Activated CD8-positive, alpha-beta memory T cell treated with anti-CD3 and anti-CD28 coated beads for 1 hour (primary cell): ENCODE results near the gene TBC1D16.

Source experiments
- DNase-seq, 2 donors: peaks; one replicate each; pipeline ENCODE4 v3.0.0-alpha.2; 2020; ENCODE audit warnings: low read depth in 1 of 2; ENCODE audit errors: extremely low read depth in 1 of 2

Gene TBC1D16

DNA sequence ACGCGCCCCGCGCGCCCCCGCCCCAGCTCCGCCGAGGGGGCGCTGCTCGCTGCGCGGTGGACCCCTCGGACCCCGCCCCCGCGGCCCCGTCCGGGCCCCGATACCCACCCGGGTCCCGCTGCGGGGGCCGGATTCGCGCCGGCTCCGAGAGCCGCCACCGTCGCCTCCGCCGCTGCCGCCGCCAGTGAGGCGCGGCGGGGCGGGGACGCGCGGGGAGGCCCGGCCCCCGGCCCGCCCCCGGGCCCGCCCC lies at the start of gene TBC1D16:
TSS of gene TBC1D16 (minus strand) at position 186 of the 250 bp plus-strand sequence. CDS start 22,325 bp downstream, outside the sequence.
- DNase-seq: no peak

- DNase-seq: no peak
Observed at GRCh38 chr17:80084773-80085172, 49.1 kb upstream of the TBC1D16 start.

DNA sequence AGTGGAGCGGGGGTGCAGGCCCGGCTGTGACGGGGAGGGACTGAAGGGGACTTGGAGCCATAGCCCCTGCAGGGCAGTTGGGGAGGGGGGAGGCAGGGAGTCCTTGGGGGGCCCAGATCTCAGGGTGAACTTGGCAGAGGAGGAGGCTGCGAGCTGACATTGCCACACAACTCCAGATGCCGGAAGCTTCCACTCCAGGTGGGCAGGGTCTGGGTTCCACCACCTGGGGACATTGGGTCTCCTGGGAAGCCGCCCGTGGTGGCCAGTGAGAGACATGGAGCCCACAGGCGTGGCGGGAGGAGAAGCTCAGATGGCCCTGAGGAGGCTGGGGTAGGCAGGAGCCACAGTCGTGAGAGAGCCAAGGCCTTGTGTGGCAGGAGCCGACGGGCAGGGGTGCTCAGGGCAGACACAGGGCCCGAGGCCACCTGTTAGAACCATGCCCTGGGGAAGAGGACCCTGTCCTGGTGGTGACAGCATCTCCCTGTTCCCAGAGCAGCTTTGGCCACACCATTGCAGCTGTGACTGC lies 47.5 kb upstream of the TBC1D16 start:
- DNase-seq: no peak

GRCh38 chr17:80082403-80083135 lies 46.9 kb upstream of the TBC1D16 start:
- DNase-seq: peak; percentile 12 to 15

- DNase-seq: no peak
Observed at GRCh38 chr17:80081596-80081995, 45.9 kb upstream of the TBC1D16 start.

DNA sequence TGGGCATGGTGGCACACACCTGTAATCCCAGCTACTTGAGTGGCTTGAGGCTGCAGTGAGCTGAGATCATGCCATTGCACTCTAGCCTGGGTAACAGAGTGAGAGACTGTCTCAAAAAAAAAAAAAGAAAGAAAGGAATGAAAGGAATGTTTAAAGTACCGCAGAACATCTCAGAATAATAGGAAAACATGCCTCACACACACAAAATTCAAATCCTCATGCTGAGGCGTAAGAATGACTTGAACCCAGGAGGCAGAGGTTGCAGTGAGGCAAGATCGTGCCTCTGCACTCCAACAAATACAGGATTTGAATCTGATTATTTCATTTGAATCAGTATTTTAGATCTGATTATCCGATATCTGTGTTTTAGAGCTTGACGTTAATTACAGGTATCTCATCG lies 44.4 kb upstream of the TBC1D16 start:
- DNase-seq: no peak

DNA sequence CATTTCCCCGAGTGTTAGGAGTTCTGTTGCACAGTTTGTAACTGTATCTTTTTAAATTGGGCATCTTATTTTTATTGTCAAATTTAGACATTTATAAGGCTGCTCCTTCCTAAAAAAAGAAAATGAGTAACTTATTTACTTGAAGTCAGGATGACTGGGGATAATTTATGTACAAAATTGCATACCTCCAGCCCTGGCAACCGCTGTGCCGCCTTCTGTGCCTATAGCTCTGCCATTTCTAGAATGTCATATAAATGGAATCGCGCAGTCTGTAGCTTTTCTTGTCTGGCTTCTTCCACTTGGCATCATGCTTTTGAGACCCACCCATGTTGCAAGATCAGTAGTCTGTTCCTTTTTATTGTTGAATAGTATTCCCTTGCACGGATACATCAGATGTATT lies 36.7 kb upstream of the TBC1D16 start:
- no peak for DNase-seq

DNA sequence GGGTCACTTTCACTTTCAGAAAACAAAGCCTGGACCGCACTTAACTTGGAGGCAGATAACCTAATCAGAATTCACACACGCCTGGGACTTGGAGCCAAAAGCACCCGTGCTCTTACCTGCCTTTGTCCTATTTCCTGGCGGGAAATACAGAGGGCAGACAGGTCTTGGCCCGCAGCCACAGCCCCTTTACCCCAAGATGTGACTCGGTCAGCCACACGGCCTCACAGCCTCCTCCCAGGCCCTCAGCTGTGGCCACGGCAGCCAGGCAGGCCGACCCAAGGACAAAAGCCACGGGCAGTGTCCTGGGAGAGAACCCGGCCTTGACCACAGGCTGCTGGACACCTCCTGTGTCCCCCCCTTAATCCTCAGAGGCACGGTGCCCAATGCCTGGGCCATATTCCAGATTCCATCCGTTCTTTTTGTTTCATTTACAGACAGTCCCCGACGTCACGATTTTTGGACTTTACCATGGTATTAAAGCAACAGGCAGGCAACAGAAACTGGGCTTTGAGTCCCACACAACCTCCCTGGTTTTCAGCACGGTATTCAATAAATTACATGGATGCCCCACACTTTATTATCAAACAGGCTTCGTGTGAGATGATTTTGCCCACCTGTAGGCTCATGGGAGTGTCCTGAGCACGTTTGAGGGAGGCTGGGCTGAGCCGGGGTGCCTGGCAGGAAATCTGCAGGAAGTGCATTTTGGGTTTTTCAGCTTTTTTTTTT lies 35.6 kb upstream of the TBC1D16 start:
- DNase-seq: no peak

DNA sequence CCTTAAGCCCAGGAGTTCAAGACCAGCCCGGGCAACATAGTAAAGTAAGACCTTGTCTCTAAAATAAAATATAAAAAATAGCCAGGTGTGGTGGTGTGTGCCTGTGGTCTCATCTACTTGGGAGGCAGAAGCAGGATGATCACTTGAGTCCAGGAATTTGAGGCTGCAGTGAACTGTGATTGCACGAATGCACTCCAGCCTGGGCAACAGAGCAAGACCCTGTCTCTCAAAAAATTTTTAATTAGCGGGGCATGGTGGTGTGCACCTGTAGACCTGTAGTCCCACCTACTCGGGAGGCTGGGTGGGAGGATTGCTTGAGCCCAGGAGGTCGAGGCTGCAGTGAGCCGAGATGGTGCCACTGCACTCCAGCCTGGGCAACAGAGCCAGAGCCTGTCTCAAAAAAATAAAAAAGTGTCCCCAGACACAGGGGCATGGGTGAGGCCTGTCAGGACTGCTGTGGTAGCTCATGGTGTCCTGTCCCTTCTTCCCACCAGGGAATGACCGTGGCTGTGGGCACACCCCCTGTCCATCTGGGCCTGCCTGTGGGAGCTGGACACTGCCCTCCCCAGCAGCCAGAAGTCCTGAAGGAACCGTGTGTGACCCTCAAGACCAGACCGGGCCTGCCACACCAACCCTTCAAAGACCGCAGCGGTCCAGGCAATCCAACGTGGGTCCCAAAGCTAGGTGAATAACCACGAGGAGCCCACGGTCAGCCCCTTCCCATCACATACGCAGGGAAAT lies 34.9 kb upstream of the TBC1D16 start:
- DNase-seq: no peak

DNA sequence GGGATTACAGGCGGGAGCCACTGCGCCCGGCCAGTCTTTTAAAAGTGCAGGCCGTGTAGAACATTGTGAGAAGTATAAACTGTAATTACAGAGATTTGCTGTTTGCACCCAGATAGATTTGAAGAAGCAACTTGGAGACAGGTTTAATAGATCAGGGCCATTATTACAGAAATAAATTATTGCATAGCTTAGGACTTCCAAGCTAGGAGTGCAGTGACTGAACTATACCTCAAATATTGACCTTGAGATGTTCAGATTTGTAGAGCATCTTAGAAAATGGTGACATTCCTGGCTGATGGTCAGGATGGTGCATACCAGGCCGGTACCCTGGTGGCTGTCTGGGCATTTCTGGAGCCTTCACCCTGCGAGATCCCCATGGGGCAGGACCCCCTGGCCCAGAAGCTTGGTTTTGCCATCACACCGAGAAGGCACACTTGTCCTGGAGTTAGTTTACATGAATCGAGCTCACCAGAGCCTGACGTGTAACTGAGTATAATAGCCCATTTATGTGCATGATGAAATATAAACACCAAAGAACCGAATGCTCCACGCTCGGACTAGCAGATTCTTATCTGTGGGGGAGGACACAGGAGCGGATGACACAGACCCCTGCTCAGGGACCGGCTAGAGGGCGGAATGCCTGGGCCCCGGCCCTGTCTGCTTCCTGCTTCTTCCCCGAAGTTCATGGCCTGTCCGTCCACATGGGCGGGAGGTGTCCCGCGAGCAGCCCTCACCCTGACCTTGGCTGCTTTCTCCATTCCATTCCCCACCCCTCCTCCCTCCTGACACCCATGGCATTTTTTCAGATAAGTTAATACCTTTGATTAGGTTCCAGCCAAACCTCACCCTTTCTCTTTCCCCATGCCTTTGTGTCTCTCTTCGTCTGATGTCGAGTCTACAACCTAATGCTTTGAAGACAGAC lies 32.9 kb upstream of the TBC1D16 start:
- no peak for DNase-seq

- no peak for DNase-seq
Observed at GRCh38 chr17:80067393-80067986, 31.8 kb upstream of the TBC1D16 start.

DNA sequence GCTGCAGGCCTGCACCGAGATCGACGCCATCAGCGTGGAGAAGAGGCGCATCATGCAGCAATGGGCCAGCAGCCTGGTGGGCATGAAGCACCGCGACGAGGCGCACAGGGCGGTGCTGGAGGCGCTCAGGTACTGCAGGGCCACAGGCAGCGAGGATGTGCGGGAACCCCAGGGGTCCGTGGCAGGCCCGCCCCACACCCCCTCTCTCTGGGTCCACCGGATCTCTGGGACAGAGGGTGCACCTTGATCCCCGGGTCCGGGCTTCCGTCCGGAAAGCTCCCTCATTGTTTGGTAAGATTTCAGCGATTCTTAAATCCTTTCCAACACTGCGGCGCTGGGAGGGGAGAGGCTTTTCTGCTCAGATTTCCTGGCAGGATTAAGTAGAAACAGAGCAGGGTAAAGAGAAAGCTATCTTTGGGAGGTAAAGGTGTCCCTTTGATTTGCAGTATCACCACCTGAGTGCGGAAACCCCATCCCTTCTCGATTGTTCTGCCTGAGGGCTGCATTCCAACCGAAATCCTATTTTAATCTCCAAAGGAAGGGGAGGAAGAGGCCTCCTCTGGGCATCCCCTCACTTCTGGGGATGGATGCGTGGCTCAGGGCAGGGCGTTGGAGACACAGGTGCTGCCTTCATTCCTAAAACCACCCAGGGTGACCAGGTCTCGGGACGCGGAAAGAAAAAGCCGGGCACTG lies 30.0 kb upstream of the TBC1D16 start:
- no peak for DNase-seq

DNA sequence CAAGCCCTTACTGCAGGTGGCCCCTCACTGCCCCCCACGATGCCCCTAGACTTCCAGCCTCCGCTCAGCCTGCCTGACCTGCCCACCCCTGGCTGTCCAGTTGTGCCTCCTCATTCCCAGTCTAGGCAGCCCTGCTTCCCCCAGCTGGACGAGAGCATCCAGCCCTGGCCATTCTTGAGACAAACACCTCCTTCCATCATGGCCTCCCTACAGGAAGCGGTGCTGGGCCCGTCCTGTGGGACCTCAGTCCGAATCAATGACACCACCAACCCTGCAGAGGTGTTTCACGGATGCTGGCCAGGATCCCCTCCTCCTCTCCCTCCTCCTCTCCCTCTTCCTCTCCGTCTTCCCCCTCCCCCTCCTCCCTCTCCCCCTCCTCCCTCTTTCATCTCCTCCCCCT lies 29.0 kb upstream of the TBC1D16 start:
- no peak for DNase-seq

- no peak for DNase-seq
Observed at GRCh38 chr17:80063830-80064585, 28.3 kb upstream of the TBC1D16 start.

GRCh38 chr17:80061421-80061820 lies 25.7 kb upstream of the TBC1D16 start:
- no peak for DNase-seq

DNA sequence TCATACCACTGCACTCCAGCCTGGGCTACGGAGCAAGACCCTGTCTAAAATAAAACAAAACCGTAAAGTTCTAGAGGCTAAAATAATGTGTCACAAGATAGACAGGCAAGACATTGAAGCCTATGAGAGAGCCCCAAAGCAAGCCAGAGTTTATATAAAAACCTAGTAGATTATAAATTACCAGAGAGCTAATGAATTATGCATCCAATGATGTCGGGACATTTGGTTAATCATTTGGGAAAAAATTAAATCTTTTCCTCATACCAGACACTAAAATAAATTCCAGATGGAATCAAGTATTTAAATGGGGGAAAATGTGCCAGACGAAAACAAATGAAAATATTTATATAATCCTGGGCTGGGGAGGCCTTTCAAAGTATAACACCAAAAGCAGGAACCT lies 25.0 kb upstream of the TBC1D16 start:
- DNase-seq: no peak

GRCh38 chr17:80058311-80058955 lies 22.8 kb upstream of the TBC1D16 start:
- no peak for DNase-seq

GRCh38 chr17:80055597-80055996 lies 19.9 kb upstream of the TBC1D16 start:
- no peak for DNase-seq

DNA sequence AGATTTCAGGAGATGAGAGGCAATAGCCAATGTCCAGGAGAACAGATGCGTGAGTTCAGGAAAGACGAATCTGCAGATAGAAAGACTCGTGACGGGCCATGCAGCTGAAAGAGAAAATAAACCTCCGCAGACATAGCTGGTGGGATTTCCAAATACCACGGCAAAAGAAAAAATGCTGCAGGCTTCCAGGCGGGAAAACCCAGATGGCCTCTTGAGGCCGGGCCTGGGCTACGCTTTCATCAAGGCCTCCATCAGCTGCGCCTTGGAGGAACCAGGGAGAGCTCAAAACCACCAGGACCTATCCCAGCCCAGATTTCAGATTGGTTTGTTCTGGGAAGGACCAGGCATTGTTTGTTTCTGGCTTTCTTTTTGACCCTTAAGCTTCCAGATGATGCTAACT lies 17.4 kb upstream of the TBC1D16 start:
- DNase-seq: no peak
